Liver (tissue), 9 donors: Measurements from ENCODE around the gene FAM76B. TPM values are rescaled to one million over a fixed set of nuclear protein-coding genes. Genes with fewer than 3 reads are reported as not detected.
A peak's percentile ranks its signal among the peaks of the same experiment; 100 is the strongest.

Experiments used
- DNase-seq: peaks from one replicate; pipeline ENCODE4 v3.0.0-alpha.2; 2017; ENCODE audit warnings: low spot score
- H3K27ac ChIP-seq, 2 donors: one replicate each; pipeline ENCODE4 v1.7.0; 2013; ENCODE audit warnings: inconsistent platforms in 2 of 2, low read length in 2 of 2, control low read depth in 1 of 2, low read depth in 1 of 2, mild to moderate bottlenecking in 1 of 2
- H3K27me3 ChIP-seq, 4 donors: one replicate each; pipeline versions ENCODE4 v1.6.1 to v1.7.0; 2013; ENCODE audit warnings: low read length in 3 of 4, inconsistent platforms in 1 of 4, mild to moderate bottlenecking in 1 of 4, moderate library complexity in 1 of 4; ENCODE audit not compliant: control insufficient read depth in 4 of 4, insufficient read depth in 4 of 4
- H3K36me3 ChIP-seq, 4 donors: one replicate each; pipeline versions ENCODE4 v1.6.1 to v1.7.0; 2013; ENCODE audit warnings: low read length in 3 of 4, mild to moderate bottlenecking in 3 of 4, low read depth in 1 of 4, moderate library complexity in 1 of 4; ENCODE audit not compliant: control insufficient read depth in 4 of 4, insufficient read depth in 3 of 4
- H3K4me1 ChIP-seq, 4 donors: one replicate each; pipeline versions ENCODE4 v1.6.1 to v1.7.0; 2013; ENCODE audit warnings: low read length in 3 of 4, mild to moderate bottlenecking in 3 of 4, moderate library complexity in 1 of 4; ENCODE audit not compliant: control insufficient read depth in 4 of 4, insufficient read depth in 4 of 4
- H3K4me3 ChIP-seq, 3 donors: one replicate each; pipeline versions ENCODE4 v1.6.1 to v1.7.0; 2013; ENCODE audit warnings: low read length in 3 of 3, control low read depth in 1 of 3, low read depth in 1 of 3, mild to moderate bottlenecking in 1 of 3
- H3K9ac ChIP-seq, 2 donors: one replicate each; pipeline ENCODE4 v1.7.0; 2013; ENCODE audit warnings: low read length in 2 of 2, mild to moderate bottlenecking in 2 of 2, moderate library complexity in 2 of 2, control low read depth in 1 of 2, low read depth in 1 of 2
- H3K9me3 ChIP-seq, 4 donors: one replicate each; pipeline versions ENCODE4 v1.6.1 to v1.7.0; 2013; ENCODE audit warnings: low read length in 3 of 4; ENCODE audit not compliant: control insufficient read depth in 4 of 4
- FOXA1 ChIP-seq: IDR thresholded peaks from 2 replicates; pipeline ENCODE4 v1.6.1; 2016; ENCODE audit warnings: antibody characterized with exemption
- FOXA2 ChIP-seq: IDR thresholded peaks from 2 replicates; pipeline ENCODE4 v1.6.1; 2016; ENCODE audit warnings: antibody characterized with exemption
- GABPA ChIP-seq, 2 donors: IDR thresholded peaks in 1 of 2; conservative IDR thresholded peaks in 1 of 2; 2 replicates each; pipeline ENCODE4 v1.6.1; 2016; ENCODE audit warnings: antibody characterized with exemption in 2 of 2, mild to moderate bottlenecking in 1 of 2, moderate library complexity in 1 of 2
- HNF4A ChIP-seq, 2 donors: conservative IDR thresholded peaks; 2 replicates each; pipeline ENCODE4 v1.6.1; 2016; ENCODE audit warnings: antibody characterized with exemption in 2 of 2, mild to moderate bottlenecking in 2 of 2
- JUND ChIP-seq, 2 donors: IDR thresholded peaks; 2 replicates each; pipeline ENCODE4 v1.6.1; 2016; ENCODE audit warnings: antibody characterized with exemption in 2 of 2
- NR2F2 ChIP-seq: IDR thresholded peaks from 2 replicates; pipeline ENCODE4 v1.6.1; 2016; ENCODE audit warnings: antibody characterized with exemption
- RAD21 ChIP-seq, 2 donors: IDR thresholded peaks; 2 replicates each; pipeline ENCODE4 v1.6.1; 2016; ENCODE audit warnings: antibody characterized with exemption in 2 of 2, mild to moderate bottlenecking in 2 of 2
- RXRA ChIP-seq, 2 donors: IDR thresholded peaks; 2 replicates each; pipeline ENCODE4 v1.6.1; 2017 to 2018; ENCODE audit warnings: antibody characterized with exemption in 2 of 2, mild to moderate bottlenecking in 1 of 2
- SP1 ChIP-seq: IDR thresholded peaks from 2 replicates; pipeline ENCODE4 v1.6.1; 2018; ENCODE audit warnings: antibody characterized with exemption, mild to moderate bottlenecking
- TAF1 ChIP-seq: conservative IDR thresholded peaks from 2 replicates; pipeline ENCODE4 v1.6.1; 2016; ENCODE audit warnings: antibody characterized with exemption, mild to moderate bottlenecking
- YY1 ChIP-seq: IDR thresholded peaks from 2 replicates; pipeline ENCODE4 v1.6.1; 2016; ENCODE audit warnings: antibody characterized with exemption, mild to moderate bottlenecking
- WGBS: extraction: QIAGEN DNeasy Blood & Tissue Kit; methylation state at CpG from one replicate; pipeline ENCODE4 v1.1.7; 2013; 5-methylcytosine and 5-hydroxymethylcytosine counted together
- polyA plus RNA-seq, 2 donors: library from polyadenylated mRNA; stranded (reverse) in 1 of 2; unstranded in 1 of 2; fragments of 200-250 nt in 1 of 2; fragments of >200 nt in 1 of 2; fragmentation: Nextera tagmentation in 1 of 2; extraction: Ambion mirVana in 1 of 2; gene quantifications; one replicate each; pipeline versions ENCODE4 v1.2.1 to v1.2.3, GENCODE V29; 2013 to 2015
- total RNA-seq, 2 donors: library from RNA; depleted of rRNA; stranded (reverse); fragments of >200 nt; gene quantifications; one replicate each; pipeline ENCODE4 v1.2.3, GENCODE V29; 2014
- TF ChIP-seq, protein P1 (sequence below): IDR thresholded peaks from 2 replicates; pipeline ENCODE4 v1.6.1; 2016; ENCODE audit warnings: antibody characterized with exemption
- TF ChIP-seq, protein P2 (sequence below): IDR thresholded peaks from 2 replicates; pipeline ENCODE4 v1.6.1; 2016; ENCODE audit warnings: antibody characterized with exemption
- TF ChIP-seq, protein P3 (sequence below): IDR thresholded peaks from 2 replicates; pipeline ENCODE4 v1.6.1; 2016; ENCODE audit warnings: antibody characterized with exemption, mild to moderate bottlenecking
- TF ChIP-seq, protein P4 (sequence below): IDR thresholded peaks from 2 replicates; pipeline ENCODE4 v1.6.1; 2016; ENCODE audit warnings: antibody characterized with exemption
- TF ChIP-seq, protein P5 (sequence below): fragments of 150-350 bp; IDR thresholded peaks from 2 replicates; pipeline ENCODE4 v1.5.1; 2017; ENCODE audit warnings: improper control_type of control experiment, low read depth, low read length; ENCODE audit not compliant: missing input control
- donor health status: healthy.
- donor health status: healthy.
- donor health status: healthy.
- donor health status: healthy.
- donor health status: healthy.

The FAM76B gene
- total and polyA plus RNA-seq, 4 donors = 5.0 to 62.9 (median 19.3) TPM

DNA sequence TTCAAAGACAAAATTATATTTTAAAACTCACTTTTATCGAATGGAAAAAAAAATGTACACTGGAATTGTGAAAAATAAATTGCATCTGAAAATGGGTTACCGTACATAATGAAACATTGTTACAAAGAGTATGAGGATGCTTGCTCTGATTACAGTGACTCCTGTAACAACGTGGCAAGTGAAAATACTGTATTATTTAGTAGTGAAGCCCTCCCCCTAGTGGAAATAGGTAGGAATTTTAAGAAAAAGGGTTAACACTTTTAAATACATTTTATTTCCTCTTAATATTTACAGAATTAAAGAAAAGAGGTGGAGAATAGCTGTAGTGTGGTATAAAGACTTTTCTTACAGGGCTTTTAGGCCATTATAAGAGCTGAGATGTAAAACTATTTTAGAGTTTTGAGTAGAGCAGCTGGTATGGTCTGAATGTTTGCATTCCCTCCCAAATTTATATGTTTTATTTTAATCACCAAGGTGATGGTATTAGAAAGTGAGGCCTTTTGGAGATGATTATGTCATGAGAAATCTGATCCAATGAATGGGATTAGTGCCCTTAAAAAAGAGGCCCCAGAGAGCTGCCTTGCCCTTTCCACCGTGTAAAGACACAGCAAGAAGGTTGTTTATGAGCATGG, 25.2 kb downstream of the FAM76B start:
- H3K4me3 ChIP-seq = no peak overlapping the region
- H3K27ac ChIP-seq = no peak overlapping the region
- 22% methylated on average over 4 of the region's 4 CpGs for WGBS
- no peaks in the 10 kb centered on the region for H3K4me1 ChIP-seq
- TF ChIP-seq SP1 (no peak), TAF1 (no peak), RXRA (IDR thresholded peaks at IDR 0.05) (no peak), FOXA2 (no peak), NR2F2 (no peak), YY1 (no peak), FOXA1 (no peak), JUND (IDR thresholded peaks at IDR 0.05) (no peak), HNF4A (conservative IDR thresholded peaks at IDR 0.05) (no peak), RAD21 (IDR thresholded peaks at IDR 0.05) (peak; percentile 92 to 93)
- TF ChIP-seq, protein P1, sequence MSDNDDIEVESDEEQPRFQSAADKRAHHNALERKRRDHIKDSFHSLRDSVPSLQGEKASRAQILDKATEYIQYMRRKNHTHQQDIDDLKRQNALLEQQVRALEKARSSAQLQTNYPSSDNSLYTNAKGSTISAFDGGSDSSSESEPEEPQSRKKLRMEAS = no peak
- TF ChIP-seq, protein P2, sequence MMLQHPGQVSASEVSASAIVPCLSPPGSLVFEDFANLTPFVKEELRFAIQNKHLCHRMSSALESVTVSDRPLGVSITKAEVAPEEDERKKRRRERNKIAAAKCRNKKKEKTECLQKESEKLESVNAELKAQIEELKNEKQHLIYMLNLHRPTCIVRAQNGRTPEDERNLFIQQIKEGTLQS = no peak
- TF ChIP-seq, protein P3, sequence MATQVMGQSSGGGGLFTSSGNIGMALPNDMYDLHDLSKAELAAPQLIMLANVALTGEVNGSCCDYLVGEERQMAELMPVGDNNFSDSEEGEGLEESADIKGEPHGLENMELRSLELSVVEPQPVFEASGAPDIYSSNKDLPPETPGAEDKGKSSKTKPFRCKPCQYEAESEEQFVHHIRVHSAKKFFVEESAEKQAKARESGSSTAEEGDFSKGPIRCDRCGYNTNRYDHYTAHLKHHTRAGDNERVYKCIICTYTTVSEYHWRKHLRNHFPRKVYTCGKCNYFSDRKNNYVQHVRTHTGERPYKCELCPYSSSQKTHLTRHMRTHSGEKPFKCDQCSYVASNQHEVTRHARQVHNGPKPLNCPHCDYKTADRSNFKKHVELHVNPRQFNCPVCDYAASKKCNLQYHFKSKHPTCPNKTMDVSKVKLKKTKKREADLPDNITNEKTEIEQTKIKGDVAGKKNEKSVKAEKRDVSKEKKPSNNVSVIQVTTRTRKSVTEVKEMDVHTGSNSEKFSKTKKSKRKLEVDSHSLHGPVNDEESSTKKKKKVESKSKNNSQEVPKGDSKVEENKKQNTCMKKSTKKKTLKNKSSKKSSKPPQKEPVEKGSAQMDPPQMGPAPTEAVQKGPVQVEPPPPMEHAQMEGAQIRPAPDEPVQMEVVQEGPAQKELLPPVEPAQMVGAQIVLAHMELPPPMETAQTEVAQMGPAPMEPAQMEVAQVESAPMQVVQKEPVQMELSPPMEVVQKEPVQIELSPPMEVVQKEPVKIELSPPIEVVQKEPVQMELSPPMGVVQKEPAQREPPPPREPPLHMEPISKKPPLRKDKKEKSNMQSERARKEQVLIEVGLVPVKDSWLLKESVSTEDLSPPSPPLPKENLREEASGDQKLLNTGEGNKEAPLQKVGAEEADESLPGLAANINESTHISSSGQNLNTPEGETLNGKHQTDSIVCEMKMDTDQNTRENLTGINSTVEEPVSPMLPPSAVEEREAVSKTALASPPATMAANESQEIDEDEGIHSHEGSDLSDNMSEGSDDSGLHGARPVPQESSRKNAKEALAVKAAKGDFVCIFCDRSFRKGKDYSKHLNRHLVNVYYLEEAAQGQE = no peak
- TF ChIP-seq, protein P4, sequence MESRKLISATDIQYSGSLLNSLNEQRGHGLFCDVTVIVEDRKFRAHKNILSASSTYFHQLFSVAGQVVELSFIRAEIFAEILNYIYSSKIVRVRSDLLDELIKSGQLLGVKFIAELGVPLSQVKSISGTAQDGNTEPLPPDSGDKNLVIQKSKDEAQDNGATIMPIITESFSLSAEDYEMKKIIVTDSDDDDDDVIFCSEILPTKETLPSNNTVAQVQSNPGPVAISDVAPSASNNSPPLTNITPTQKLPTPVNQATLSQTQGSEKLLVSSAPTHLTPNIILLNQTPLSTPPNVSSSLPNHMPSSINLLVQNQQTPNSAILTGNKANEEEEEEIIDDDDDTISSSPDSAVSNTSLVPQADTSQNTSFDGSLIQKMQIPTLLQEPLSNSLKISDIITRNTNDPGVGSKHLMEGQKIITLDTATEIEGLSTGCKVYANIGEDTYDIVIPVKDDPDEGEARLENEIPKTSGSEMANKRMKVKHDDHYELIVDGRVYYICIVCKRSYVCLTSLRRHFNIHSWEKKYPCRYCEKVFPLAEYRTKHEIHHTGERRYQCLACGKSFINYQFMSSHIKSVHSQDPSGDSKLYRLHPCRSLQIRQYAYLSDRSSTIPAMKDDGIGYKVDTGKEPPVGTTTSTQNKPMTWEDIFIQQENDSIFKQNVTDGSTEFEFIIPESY = no peak
- TF ChIP-seq, protein P5, sequence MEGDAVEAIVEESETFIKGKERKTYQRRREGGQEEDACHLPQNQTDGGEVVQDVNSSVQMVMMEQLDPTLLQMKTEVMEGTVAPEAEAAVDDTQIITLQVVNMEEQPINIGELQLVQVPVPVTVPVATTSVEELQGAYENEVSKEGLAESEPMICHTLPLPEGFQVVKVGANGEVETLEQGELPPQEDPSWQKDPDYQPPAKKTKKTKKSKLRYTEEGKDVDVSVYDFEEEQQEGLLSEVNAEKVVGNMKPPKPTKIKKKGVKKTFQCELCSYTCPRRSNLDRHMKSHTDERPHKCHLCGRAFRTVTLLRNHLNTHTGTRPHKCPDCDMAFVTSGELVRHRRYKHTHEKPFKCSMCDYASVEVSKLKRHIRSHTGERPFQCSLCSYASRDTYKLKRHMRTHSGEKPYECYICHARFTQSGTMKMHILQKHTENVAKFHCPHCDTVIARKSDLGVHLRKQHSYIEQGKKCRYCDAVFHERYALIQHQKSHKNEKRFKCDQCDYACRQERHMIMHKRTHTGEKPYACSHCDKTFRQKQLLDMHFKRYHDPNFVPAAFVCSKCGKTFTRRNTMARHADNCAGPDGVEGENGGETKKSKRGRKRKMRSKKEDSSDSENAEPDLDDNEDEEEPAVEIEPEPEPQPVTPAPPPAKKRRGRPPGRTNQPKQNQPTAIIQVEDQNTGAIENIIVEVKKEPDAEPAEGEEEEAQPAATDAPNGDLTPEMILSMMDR = peak; percentile 58
- DNase-seq = no peak
- H3K36me3 ChIP-seq = peaks cover 0 to 3% (median 0%) of the 10 kb centered on the region in 4 donors
- no peak overlapping the region for H3K9ac ChIP-seq
- H3K27me3 ChIP-seq = no peaks in the 10 kb centered on the region
- H3K9me3 ChIP-seq = no peaks in the 10 kb centered on the region

GRCh38 chr11:95762534-95762933, 27.0 kb downstream of the FAM76B start:
- no peaks in the 10 kb centered on the region for H3K36me3 ChIP-seq
- H3K9ac ChIP-seq = no peak overlapping the region
- TF ChIP-seq SP1 (no peak), GABPA (IDR thresholded peaks at IDR 0.05 in 1 of 2, conservative IDR thresholded peaks at IDR 0.05 in 1 of 2) (no peak), NR2F2 (no peak), RAD21 (IDR thresholded peaks at IDR 0.05) (no peak), JUND (IDR thresholded peaks at IDR 0.05) (no peak), HNF4A (conservative IDR thresholded peaks at IDR 0.05) (no peak), YY1 (no peak), RXRA (IDR thresholded peaks at IDR 0.05) (no peak), FOXA1 (no peak)
- TF ChIP-seq, protein P1 = no peak
- TF ChIP-seq, protein P4 = no peak
- TF ChIP-seq, protein P5 = no peak
- TF ChIP-seq, protein P2 = no peak
- H3K9me3 ChIP-seq = no peaks in the 10 kb centered on the region
- H3K27ac ChIP-seq = no peak overlapping the region
- 94% methylated on average over 3 of the region's 3 CpGs for WGBS
- H3K4me3 ChIP-seq = no peak overlapping the region
- no peak for DNase-seq
- no peaks in the 10 kb centered on the region for H3K4me1 ChIP-seq
- H3K27me3 ChIP-seq = no peaks in the 10 kb centered on the region
